NOMO-1 treated with dmso at 0.1 percent for 144 hours (cell line): Measurements from ENCODE around the gene LSM11.

Experiments used
- DNase-seq: peaks from one replicate; lab custom pipeline; 2025; ENCODE audit not compliant: unreplicated experiment; lab: John Stamatoyannopoulos, UW

The LSM11 gene

GRCh38 chr5:157766902-157767301, 23.4 kb downstream of the LSM11 start:
- DNase-seq, result no peak

- DNase-seq, result no peak
Measured at GRCh38 chr5:157767689-157768088, 24.2 kb downstream of the LSM11 start.

GRCh38 chr5:157770665-157771064, 27.2 kb downstream of the LSM11 start:
- DNase-seq, result no peak

- no peak for DNase-seq
Measured at GRCh38 chr5:157772127-157772526, 28.6 kb downstream of the LSM11 start.

- DNase-seq, result no peak
Measured at GRCh38 chr5:157778121-157778805, 34.8 kb downstream of the LSM11 start.

- no peak for DNase-seq
Measured at GRCh38 chr5:157779221-157779620, 35.7 kb downstream of the LSM11 start.

GRCh38 chr5:157785801-157786200, 42.3 kb downstream of the LSM11 start:
- no peak for DNase-seq

GRCh38 chr5:157793301-157793700, 49.8 kb downstream of the LSM11 start:
- DNase-seq, result no peak

GRCh38 chr5:157799578-157799977, 56.1 kb downstream of the LSM11 start:
- no peak for DNase-seq

GRCh38 chr5:157800137-157800536, 56.6 kb downstream of the LSM11 start:
- DNase-seq, result no peak

- DNase-seq, result no peak
Measured at GRCh38 chr5:157802736-157803135, 59.2 kb downstream of the LSM11 start.

GRCh38 chr5:157808043-157808442, 64.5 kb downstream of the LSM11 start:
- no peak for DNase-seq
